GM23338 (cell line): ENCODE results near the gene EXOC3L4. TPM values are rescaled to one million over a fixed set of nuclear protein-coding genes. Genes with fewer than 3 reads are reported as not detected.

Source experiments
- ATAC-seq: fragments of 200-7000 bp; cut with Tn5 transposase; 3 replicates; pipeline ENCODE4 v1.9.1; 2020
- DNase-seq: peaks from one replicate; pipeline ENCODE4 v3.0.0-alpha.2; 2015; ENCODE audit warnings: low spot score
- H2AFZ ChIP-seq: fragments of 200-600 bp; sonication (generic); 2 replicates; pipeline ENCODE4 v1.8.0; 2016; ENCODE audit warnings: antibody characterized with exemption, mild to moderate bottlenecking, moderate library complexity
- H3F3A ChIP-seq: fragments of 200-600 bp; sonication (generic); replicated peaks from 2 replicates; pipeline ENCODE4 v1.8.0; 2017; ENCODE audit warnings: antibody characterized with exemption, mixed run types, low read depth
- H3K27ac ChIP-seq: fragments of 200-600 bp; sonication (generic); 2 replicates; pipeline ENCODE4 v1.6.1; 2016; ENCODE audit warnings: low read depth
- H3K27me3 ChIP-seq: fragments of 200-600 bp; sonication (generic); 2 replicates; pipeline ENCODE4 v1.8.0; 2016; ENCODE audit warnings: mild to moderate bottlenecking, mixed run types, moderate library complexity; ENCODE audit not compliant: insufficient read depth
- H3K36me3 ChIP-seq: fragments of 200-600 bp; sonication (generic); 2 replicates; pipeline ENCODE4 v1.8.0; 2016; ENCODE audit warnings: mild to moderate bottlenecking; ENCODE audit not compliant: insufficient read depth
- H3K4me1 ChIP-seq: fragments of 200-600 bp; sonication (generic); 2 replicates; pipeline ENCODE4 v1.8.0; 2016; ENCODE audit warnings: mild to moderate bottlenecking, moderate library complexity; ENCODE audit not compliant: insufficient read depth
- H3K4me2 ChIP-seq: fragments of 200-600 bp; sonication (generic); 2 replicates; pipeline ENCODE4 v1.7.1; 2017; ENCODE audit warnings: mixed run types
- H3K4me3 ChIP-seq: fragments of 200-600 bp; sonication (generic); 2 replicates; pipeline ENCODE4 v1.6.1; 2016; ENCODE audit warnings: mixed run types
- H3K79me2 ChIP-seq: fragments of 200-600 bp; sonication (generic); replicated peaks from 2 replicates; pipeline ENCODE4 v1.8.0; 2017; ENCODE audit warnings: mild to moderate bottlenecking; ENCODE audit not compliant: insufficient read depth
- H3K9me2 ChIP-seq: fragments of 200-600 bp; sonication (generic); 2 replicates; pipeline ENCODE4 v1.8.0; 2017; ENCODE audit not compliant: insufficient read depth
- H4K20me1 ChIP-seq: fragments of 200-600 bp; sonication (generic); replicated peaks from 2 replicates; pipeline ENCODE4 v1.8.0; 2017; ENCODE audit warnings: mild to moderate bottlenecking; ENCODE audit not compliant: insufficient read depth
- H3K27ac Mint-ChIP-seq: 2 replicates; pipeline ENCODE4 v1.8.0; 2020; ENCODE audit warnings: inconsistent platforms, mild to moderate bottlenecking, moderate library complexity, mixed read lengths
- H3K27me3 Mint-ChIP-seq: 3 replicates; pipeline ENCODE4 v1.8.0; 2022; ENCODE audit warnings: low read depth, mild to moderate bottlenecking, moderate library complexity, mixed read lengths, inconsistent platforms; ENCODE audit not compliant: insufficient read depth, poor library complexity
- H3K36me3 Mint-ChIP-seq: 3 replicates; pipeline ENCODE4 v1.8.0; 2021; ENCODE audit warnings: low read depth, mild to moderate bottlenecking, inconsistent platforms, moderate library complexity, mixed read lengths
- H3K4me1 Mint-ChIP-seq: 3 replicates; pipeline ENCODE4 v1.8.0; 2020; ENCODE audit warnings: mild to moderate bottlenecking, inconsistent platforms, mixed read lengths
- H3K4me3 Mint-ChIP-seq: 3 replicates; pipeline ENCODE4 v1.8.0; 2021; ENCODE audit warnings: moderate library complexity, mild to moderate bottlenecking, inconsistent platforms, mixed read lengths
- H3K9me3 Mint-ChIP-seq: 3 replicates; pipeline ENCODE4 v1.8.0; 2020; ENCODE audit warnings: moderate library complexity, mild to moderate bottlenecking, inconsistent platforms, mixed read lengths
- EZH2phosphoT487 ChIP-seq: fragments of 200-600 bp; sonication (generic); IDR thresholded peaks from one replicate; pipeline ENCODE4 v1.8.1; 2018; ENCODE audit warnings: antibody characterized with exemption; ENCODE audit not compliant: unreplicated experiment
- JUNB ChIP-seq: IDR thresholded peaks from one replicate; pipeline ENCODE4 v1.6.1; 2016; ENCODE audit warnings: antibody characterized with exemption; ENCODE audit not compliant: unreplicated experiment
- REST ChIP-seq: IDR thresholded peaks from one replicate; pipeline ENCODE4 v1.6.1; 2018; ENCODE audit warnings: antibody characterized with exemption; ENCODE audit not compliant: unreplicated experiment
- STAT1 ChIP-seq: IDR thresholded peaks from one replicate; pipeline ENCODE4 v1.6.1; 2016; ENCODE audit warnings: antibody characterized with exemption; ENCODE audit not compliant: unreplicated experiment
- ZNF114 ChIP-seq: fragments of 250-450 bp; sonication (Bioruptor Pico); IDR thresholded peaks from 2 replicates; pipeline ENCODE4 v1.5.0; 2020; ENCODE audit warnings: mild to moderate bottlenecking, moderate library complexity
- ZNF331 ChIP-seq: fragments of 250-450 bp; sonication (Bioruptor Pico); IDR thresholded peaks from 2 replicates; pipeline ENCODE4 v1.5.0; 2020; ENCODE audit warnings: low read depth, mild to moderate bottlenecking, moderate library complexity
- polyA plus RNA-seq: library from polyadenylated mRNA; unstranded; fragments of >200 nt; fragmentation: Nextera tagmentation; extraction: Ambion mirVana; gene quantifications from 2 replicates; pipeline ENCODE4 v1.2.1, GENCODE V29; 2016
- total RNA-seq: library from RNA; depleted of rRNA; stranded (reverse); fragments of >200 nt; shearing (Covaris generic); gene quantifications from 2 replicates; pipeline ENCODE4 v1.2.3, GENCODE V29; 2014
- TF ChIP-seq, protein P1 (sequence below): IDR thresholded peaks from 2 replicates; pipeline ENCODE4 v1.6.1; 2016; ENCODE audit warnings: antibody characterized with exemption
- TF ChIP-seq, protein P2 (sequence below): fragments of 250-450 bp; sonication (Bioruptor Pico); IDR thresholded peaks from 2 replicates; pipeline ENCODE4 v1.5.0; 2020; ENCODE audit warnings: mild to moderate bottlenecking, moderate library complexity

Gene EXOC3L4
- total and polyA plus RNA-seq, 2 experiments from 2014 or later = not detected

- H3K36me3 Mint-ChIP-seq = no peaks in the 10 kb centered on the region; the same call in 2 of the 3 replicates
- peaks cover 27% of the 10 kb centered on the region for H3K4me1 Mint-ChIP-seq
- no peak overlapping the region for H3K4me2 ChIP-seq
- no peak for DNase-seq
- H3K27me3 Mint-ChIP-seq = peaks cover 37% of the 10 kb centered on the region
- H3K27ac Mint-ChIP-seq = no peak overlapping the region
- TF ChIP-seq ZNF331 (CRISPR knock-in tag) (no peak), EZH2phosphoT487 (no peak)
- TF ChIP-seq, protein P1, sequence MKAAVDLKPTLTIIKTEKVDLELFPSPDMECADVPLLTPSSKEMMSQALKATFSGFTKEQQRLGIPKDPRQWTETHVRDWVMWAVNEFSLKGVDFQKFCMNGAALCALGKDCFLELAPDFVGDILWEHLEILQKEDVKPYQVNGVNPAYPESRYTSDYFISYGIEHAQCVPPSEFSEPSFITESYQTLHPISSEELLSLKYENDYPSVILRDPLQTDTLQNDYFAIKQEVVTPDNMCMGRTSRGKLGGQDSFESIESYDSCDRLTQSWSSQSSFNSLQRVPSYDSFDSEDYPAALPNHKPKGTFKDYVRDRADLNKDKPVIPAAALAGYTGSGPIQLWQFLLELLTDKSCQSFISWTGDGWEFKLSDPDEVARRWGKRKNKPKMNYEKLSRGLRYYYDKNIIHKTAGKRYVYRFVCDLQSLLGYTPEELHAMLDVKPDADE = no peak
- H3K27ac ChIP-seq = no peak overlapping the region
- no peak overlapping the region for H3K4me3 ChIP-seq
- no peaks in the 10 kb centered on the region for H3F3A ChIP-seq
- H3K4me1 ChIP-seq = peaks cover 20% of the 10 kb centered on the region
- H4K20me1 ChIP-seq = no peaks in the 10 kb centered on the region
- no peak overlapping the region for H2AFZ ChIP-seq
- no peak overlapping the region for H3K4me3 Mint-ChIP-seq
- ATAC-seq = no peak
- peaks cover 22% of the 10 kb centered on the region for H3K27me3 ChIP-seq
- H3K79me2 ChIP-seq = no peaks in the 10 kb centered on the region
- no peaks in the 10 kb centered on the region for H3K36me3 ChIP-seq
- H3K9me2 ChIP-seq = no peaks in the 10 kb centered on the region
- no peaks in the 10 kb centered on the region for H3K9me3 Mint-ChIP-seq
Measured at GRCh38 chr14:103113303-103113702, 18.8 kb downstream of the EXOC3L4 start.

GRCh38 chr14:103113774-103114173 is 19.2 kb downstream of the EXOC3L4 start:
- H3K9me3 Mint-ChIP-seq = no peaks in the 10 kb centered on the region
- Histone ChIP-seq H2AFZ (no peak overlapping the region), H3K36me3 (no peaks in the 10 kb centered on the region), H3K79me2 (no peaks in the 10 kb centered on the region), H3K27me3 (peaks cover 19% of the 10 kb centered on the region), H4K20me1 (no peaks in the 10 kb centered on the region), H3K4me3 (no peak overlapping the region), H3K9me2 (no peaks in the 10 kb centered on the region), H3K4me2 (no peak overlapping the region), H3F3A (no peaks in the 10 kb centered on the region), H3K4me1 (peaks cover 16% of the 10 kb centered on the region), H3K27ac (no peak overlapping the region)
- DNase-seq = no peak
- no peak overlapping the region for H3K27ac Mint-ChIP-seq
- H3K4me3 Mint-ChIP-seq = no peak overlapping the region
- H3K4me1 Mint-ChIP-seq = peaks cover 24% of the 10 kb centered on the region
- peaks cover 35% of the 10 kb centered on the region for H3K27me3 Mint-ChIP-seq
- no peak for ATAC-seq
- no peaks in the 10 kb centered on the region; the same call in 2 of the 3 replicates for H3K36me3 Mint-ChIP-seq
- TF ChIP-seq, protein P1 = no peak
- TF ChIP-seq, protein P2, sequence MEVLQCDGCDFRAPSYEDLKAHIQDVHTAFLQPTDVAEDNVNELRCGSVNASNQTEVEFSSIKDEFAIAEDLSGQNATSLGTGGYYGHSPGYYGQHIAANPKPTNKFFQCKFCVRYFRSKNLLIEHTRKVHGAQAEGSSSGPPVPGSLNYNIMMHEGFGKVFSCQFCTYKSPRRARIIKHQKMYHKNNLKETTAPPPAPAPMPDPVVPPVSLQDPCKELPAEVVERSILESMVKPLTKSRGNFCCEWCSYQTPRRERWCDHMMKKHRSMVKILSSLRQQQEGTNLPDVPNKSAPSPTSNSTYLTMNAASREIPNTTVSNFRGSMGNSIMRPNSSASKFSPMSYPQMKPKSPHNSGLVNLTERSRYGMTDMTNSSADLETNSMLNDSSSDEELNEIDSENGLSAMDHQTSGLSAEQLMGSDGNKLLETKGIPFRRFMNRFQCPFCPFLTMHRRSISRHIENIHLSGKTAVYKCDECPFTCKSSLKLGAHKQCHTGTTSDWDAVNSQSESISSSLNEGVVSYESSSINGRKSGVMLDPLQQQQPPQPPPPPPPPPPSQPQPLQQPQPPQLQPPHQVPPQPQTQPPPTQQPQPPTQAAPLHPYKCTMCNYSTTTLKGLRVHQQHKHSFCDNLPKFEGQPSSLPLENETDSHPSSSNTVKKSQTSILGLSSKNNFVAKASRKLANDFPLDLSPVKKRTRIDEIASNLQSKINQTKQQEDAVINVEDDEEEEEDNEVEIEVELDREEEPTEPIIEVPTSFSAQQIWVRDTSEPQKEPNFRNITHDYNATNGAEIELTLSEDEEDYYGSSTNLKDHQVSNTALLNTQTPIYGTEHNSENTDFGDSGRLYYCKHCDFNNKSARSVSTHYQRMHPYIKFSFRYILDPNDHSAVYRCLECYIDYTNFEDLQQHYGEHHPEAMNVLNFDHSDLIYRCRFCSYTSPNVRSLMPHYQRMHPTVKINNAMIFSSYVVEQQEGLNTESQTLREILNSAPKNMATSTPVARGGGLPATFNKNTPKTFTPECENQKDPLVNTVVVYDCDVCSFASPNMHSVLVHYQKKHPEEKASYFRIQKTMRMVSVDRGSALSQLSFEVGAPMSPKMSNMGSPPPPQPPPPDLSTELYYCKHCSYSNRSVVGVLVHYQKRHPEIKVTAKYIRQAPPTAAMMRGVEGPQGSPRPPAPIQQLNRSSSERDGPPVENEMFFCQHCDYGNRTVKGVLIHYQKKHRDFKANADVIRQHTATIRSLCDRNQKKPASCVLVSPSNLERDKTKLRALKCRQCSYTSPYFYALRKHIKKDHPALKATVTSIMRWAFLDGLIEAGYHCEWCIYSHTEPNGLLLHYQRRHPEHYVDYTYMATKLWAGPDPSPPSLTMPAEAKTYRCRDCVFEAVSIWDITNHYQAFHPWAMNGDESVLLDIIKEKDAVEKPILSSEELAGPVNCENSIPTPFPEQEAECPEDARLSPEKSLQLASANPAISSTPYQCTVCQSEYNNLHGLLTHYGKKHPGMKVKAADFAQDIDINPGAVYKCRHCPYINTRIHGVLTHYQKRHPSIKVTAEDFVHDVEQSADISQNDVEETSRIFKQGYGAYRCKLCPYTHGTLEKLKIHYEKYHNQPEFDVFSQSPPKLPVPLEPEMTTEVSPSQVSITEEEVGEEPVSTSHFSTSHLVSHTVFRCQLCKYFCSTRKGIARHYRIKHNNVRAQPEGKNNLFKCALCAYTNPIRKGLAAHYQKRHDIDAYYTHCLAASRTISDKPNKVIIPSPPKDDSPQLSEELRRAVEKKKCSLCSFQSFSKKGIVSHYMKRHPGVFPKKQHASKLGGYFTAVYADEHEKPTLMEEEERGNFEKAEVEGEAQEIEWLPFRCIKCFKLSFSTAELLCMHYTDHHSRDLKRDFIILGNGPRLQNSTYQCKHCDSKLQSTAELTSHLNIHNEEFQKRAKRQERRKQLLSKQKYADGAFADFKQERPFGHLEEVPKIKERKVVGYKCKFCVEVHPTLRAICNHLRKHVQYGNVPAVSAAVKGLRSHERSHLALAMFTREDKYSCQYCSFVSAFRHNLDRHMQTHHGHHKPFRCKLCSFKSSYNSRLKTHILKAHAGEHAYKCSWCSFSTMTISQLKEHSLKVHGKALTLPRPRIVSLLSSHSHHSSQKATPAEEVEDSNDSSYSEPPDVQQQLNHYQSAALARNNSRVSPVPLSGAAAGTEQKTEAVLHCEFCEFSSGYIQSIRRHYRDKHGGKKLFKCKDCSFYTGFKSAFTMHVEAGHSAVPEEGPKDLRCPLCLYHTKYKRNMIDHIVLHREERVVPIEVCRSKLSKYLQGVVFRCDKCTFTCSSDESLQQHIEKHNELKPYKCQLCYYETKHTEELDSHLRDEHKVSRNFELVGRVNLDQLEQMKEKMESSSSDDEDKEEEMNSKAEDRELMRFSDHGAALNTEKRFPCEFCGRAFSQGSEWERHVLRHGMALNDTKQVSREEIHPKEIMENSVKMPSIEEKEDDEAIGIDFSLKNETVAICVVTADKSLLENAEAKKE (CRISPR knock-in tag) = no peak
- TF ChIP-seq ZNF331 (CRISPR knock-in tag) = no peak
- no peak for TF ChIP-seq ZNF114 (CRISPR knock-in tag)
- TF ChIP-seq REST = no peak
- TF ChIP-seq JUNB = no peak
- no peak for TF ChIP-seq STAT1
